C4-2B (cell line): ENCODE results near the gene DLGAP1.

ENCODE experiments used
- CTCF ChIP-seq: fragments of 450-650 bp; conservative IDR thresholded peaks from 2 replicates; pipeline ENCODE4 v1.5.1; 2017; ENCODE audit warnings: mild to moderate bottlenecking
- ZFX ChIP-seq: fragments of 450-650 bp; IDR thresholded peaks from 2 replicates; pipeline ENCODE4 v1.6.1; 2017

- TF ChIP-seq CTCF = no peak
- no peak for TF ChIP-seq ZFX
These were observed 51.3 kb downstream of the DLGAP1 start for GRCh38 chr18:4403836-4404235.
